Measurements from ENCODE around the gene SPTLC3.

- TF ChIP-seq YY1 (IDR thresholded peaks at IDR 0.05; ENCODE audit: low read depth) (no peak), CTCF (IDR thresholded peaks at IDR 0.05) (no peak), EZH2phosphoT487 (IDR thresholded peaks at IDR 0.05; ENCODE audit: borderline replicate concordance, low read depth) (no peak), FOXJ3 (CRISPR knock-in tag; IDR thresholded peaks at IDR 0.05) (no peak), RFX5 (IDR thresholded peaks at IDR 0.05; ENCODE audit: low read length) (no peak), FOXM1 (IDR thresholded peaks at IDR 0.05; ENCODE audit: low read depth) (no peak), MAX (IDR thresholded peaks at IDR 0.05; ENCODE audit: low read depth) (no peak), SIN3A (IDR thresholded peaks at IDR 0.05; ENCODE audit: borderline replicate concordance, low read depth, low read length) (no peak), MXI1 (IDR thresholded peaks at IDR 0.05; ENCODE audit: low read depth, low read length) (no peak), PBX3 (IDR thresholded peaks at IDR 0.05) (no peak), EP300 (IDR thresholded peaks at IDR 0.05; ENCODE audit: borderline replicate concordance in 1 of 2, low read depth in 1 of 2, low read length in 1 of 2) (no peak), JUND (IDR thresholded peaks at IDR 0.05) (no peak), TEAD4 (IDR thresholded peaks at IDR 0.05; ENCODE audit: borderline replicate concordance, insufficient read depth) (no peak), GATA2 (CRISPR knock-in tag; IDR thresholded peaks at IDR 0.05) (no peak)
Observed at GRCh38 chr20:13105039-13105438, 96.3 kb downstream of the SPTLC3 start.

Measured in SK-N-SH (cell line).